ENCODE results near the gene MYO1H. TPM values are rescaled to one million over a fixed set of nuclear protein-coding genes. Genes with fewer than 3 reads are reported as not detected.

Gene MYO1H
- total RNA-seq, 1 experiment from 2014 or later = 0.26 TPM

DNA sequence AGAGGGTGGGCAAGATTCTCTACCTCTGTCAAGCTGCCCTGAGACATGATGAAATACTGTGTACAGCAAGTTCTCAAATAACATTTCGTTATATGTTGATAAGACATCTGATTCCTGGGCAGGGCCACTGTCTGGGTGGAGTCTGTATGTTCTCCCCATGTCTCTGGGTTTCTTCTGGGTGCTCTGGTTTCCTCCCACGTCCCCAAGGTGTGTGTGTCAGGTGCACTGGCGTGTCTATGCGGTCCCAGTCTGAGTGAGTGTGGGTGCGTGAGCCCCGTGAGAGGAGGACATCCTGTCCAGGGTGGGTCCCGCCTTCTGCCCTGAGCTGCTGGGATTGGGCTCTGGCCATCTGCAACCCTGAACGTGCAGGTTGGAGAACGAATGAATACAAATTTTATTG is 99.8 kb downstream of the MYO1H start:
- DNase-seq = no peak
- Histone ChIP-seq H2BK12ac (ENCODE audit: insufficient read length, low read depth, low read length) (no peak overlapping the region), H3K27me3 (ENCODE audit: insufficient read depth, low read length) (no peaks in the 10 kb centered on the region), H3K23ac (ENCODE audit: insufficient read length, low read depth, low read length) (no peak overlapping the region), H2BK15ac (ENCODE audit: low read depth, low read length) (no peak overlapping the region), H2BK120ac (ENCODE audit: low read depth, low read length, poor library complexity, severe bottlenecking) (no peak overlapping the region), H3K14ac (ENCODE audit: insufficient read depth, low read length) (no peak overlapping the region), H3K9ac (ENCODE audit: extremely low read depth, insufficient read length, low read length) (no peak overlapping the region), H3K4me2 (ENCODE audit: insufficient read depth, insufficient read length, low read length) (no peak overlapping the region), H3K79me1 (ENCODE audit: insufficient read depth, low read depth, low read length, poor library complexity, severe bottlenecking) (no peaks in the 10 kb centered on the region), H4K5ac (ENCODE audit: insufficient read length, low read depth, low read length) (no peak overlapping the region), H3K23me2 (ENCODE audit: insufficient read length, low read depth, low read length, poor library complexity, severe bottlenecking) (no peaks in the 10 kb centered on the region), H3K18ac (ENCODE audit: insufficient read length, low read depth, low read length) (no peak overlapping the region), H3K56ac (ENCODE audit: insufficient read length, low read depth, low read length) (no peak overlapping the region), H4K91ac (ENCODE audit: insufficient read length, low read depth, low read length) (no peak overlapping the region), H3K4ac (ENCODE audit: low read depth, low read length) (no peak overlapping the region), H2BK20ac (ENCODE audit: low read depth, low read length, poor library complexity, severe bottlenecking) (no peak overlapping the region), H3K4me1 (ENCODE audit: insufficient read depth, low read length) (no peaks in the 10 kb centered on the region), H3K27ac (ENCODE audit: insufficient read length, low read depth, low read length) (no peak overlapping the region), H3K9me3 (ENCODE audit: control insufficient read depth, low read depth, low read length) (no peaks in the 10 kb centered on the region), H2AK5ac (ENCODE audit: insufficient read length, low read length) (no peak overlapping the region), H2AFZ (ENCODE audit: low read length) (no peak overlapping the region), H4K8ac (replicated peaks; ENCODE audit: insufficient read length, low read depth, low read length) (no peak overlapping the region), H3T11ph (ENCODE audit: low read length) (no peak overlapping the region), H4K20me1 (ENCODE audit: control insufficient read depth, insufficient read depth, insufficient read length) (no peaks in the 10 kb centered on the region), H3K79me2 (ENCODE audit: insufficient read depth, low read length) (no peaks in the 10 kb centered on the region), H2BK5ac (ENCODE audit: insufficient read length, low read length) (no peak overlapping the region)
- Mint-ChIP-seq H3K4me1 (0 out of 4 replicates have a peak, but pooled peaks cover 0 to under 1% of the 10 kb centered on the region in 2 experiments), H3K4me3 (no peak overlapping the region), H3K36me3 (ENCODE audit: insufficient read depth in 1 of 3, low read depth in 3 of 3) (peaks cover 20 to 70% (median 50%) of the 10 kb centered on the region in 3 experiments; a peak in 6 of 7 replicates), H3K9me3 (no peaks in the 10 kb centered on the region), H3K27ac (no peak overlapping the region), H3K27me3 (ENCODE audit: low read depth) (no peaks in the 10 kb centered on the region)
- TF ChIP-seq, protein P1, sequence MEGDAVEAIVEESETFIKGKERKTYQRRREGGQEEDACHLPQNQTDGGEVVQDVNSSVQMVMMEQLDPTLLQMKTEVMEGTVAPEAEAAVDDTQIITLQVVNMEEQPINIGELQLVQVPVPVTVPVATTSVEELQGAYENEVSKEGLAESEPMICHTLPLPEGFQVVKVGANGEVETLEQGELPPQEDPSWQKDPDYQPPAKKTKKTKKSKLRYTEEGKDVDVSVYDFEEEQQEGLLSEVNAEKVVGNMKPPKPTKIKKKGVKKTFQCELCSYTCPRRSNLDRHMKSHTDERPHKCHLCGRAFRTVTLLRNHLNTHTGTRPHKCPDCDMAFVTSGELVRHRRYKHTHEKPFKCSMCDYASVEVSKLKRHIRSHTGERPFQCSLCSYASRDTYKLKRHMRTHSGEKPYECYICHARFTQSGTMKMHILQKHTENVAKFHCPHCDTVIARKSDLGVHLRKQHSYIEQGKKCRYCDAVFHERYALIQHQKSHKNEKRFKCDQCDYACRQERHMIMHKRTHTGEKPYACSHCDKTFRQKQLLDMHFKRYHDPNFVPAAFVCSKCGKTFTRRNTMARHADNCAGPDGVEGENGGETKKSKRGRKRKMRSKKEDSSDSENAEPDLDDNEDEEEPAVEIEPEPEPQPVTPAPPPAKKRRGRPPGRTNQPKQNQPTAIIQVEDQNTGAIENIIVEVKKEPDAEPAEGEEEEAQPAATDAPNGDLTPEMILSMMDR (conservative IDR thresholded peaks at IDR 0.05) = no peak
- no CpG with 5 or more reads among the region's 9 CpGs for WGBS (ENCODE audit: extremely low coverage, insufficient read length, low lambda C conversion rate)

Data from H9 (cell line).